NCI-H1417 treated with DMSO at 0.1 percent for 48 hours (cell line): ENCODE results near the gene PRR13.
"Not testable (repeated sequence)": the region's sequence is repeated elsewhere in the genome, so short reads cannot be mapped to it uniquely, and the experiment has no call there.

Experiments used
- DNase-seq: peaks from one replicate; lab custom pipeline; 2025; lab: John Stamatoyannopoulos, UW

PRR13 gene

GRCh38 chr12:53439582-53439981 lies 2.0 kb upstream of the PRR13 start:
- not testable (repeated sequence) for DNase-seq

GRCh38 chr12:53443955-53444354 lies 2.4 kb downstream of the PRR13 start:
- DNase-seq = no peak

GRCh38 chr12:53444593-53445325 lies 3.2 kb downstream of the PRR13 start:
- DNase-seq = not testable (repeated sequence)

GRCh38 chr12:53450936-53451335 lies 9.4 kb downstream of the PRR13 start:
- DNase-seq = no peak

- DNase-seq = peak; percentile 99
Observed at GRCh38 chr12:53451661-53452158, 10.2 kb downstream of the PRR13 start, which contains the start of gene PCBP2. Gene PCBP2, plus strand, starts transcription at chr12:53452102. Its CDS starts 2,699 bp downstream, at chr12:53454801.

- DNase-seq = peak; percentile 89
Observed at GRCh38 chr12:53452159-53453077, 10.9 kb downstream of the PRR13 start.

GRCh38 chr12:53453953-53454640 lies 12.6 kb downstream of the PRR13 start:
- DNase-seq = no peak

GRCh38 chr12:53454707-53455106 lies 13.2 kb downstream of the PRR13 start:
- no peak for DNase-seq

- no peak for DNase-seq
Observed at GRCh38 chr12:53456654-53457366, 15.3 kb downstream of the PRR13 start.

GRCh38 chr12:53459097-53459496 lies 17.6 kb downstream of the PRR13 start:
- DNase-seq = no peak

- no peak for DNase-seq
Observed at GRCh38 chr12:53461059-53461458, 19.5 kb downstream of the PRR13 start.

- DNase-seq = no peak
Observed at GRCh38 chr12:53461591-53461990, 20.1 kb downstream of the PRR13 start.

GRCh38 chr12:53462935-53463334 lies 21.4 kb downstream of the PRR13 start:
- no peak for DNase-seq

GRCh38 chr12:53463802-53464560 lies 22.4 kb downstream of the PRR13 start:
- DNase-seq = no peak

GRCh38 chr12:53464685-53465418 lies 23.3 kb downstream of the PRR13 start:
- no peak for DNase-seq

GRCh38 chr12:53465679-53466078 lies 24.1 kb downstream of the PRR13 start:
- no peak for DNase-seq

GRCh38 chr12:53466640-53467039 lies 25.1 kb downstream of the PRR13 start:
- no peak for DNase-seq

- DNase-seq = no peak
Observed at GRCh38 chr12:53467082-53467481, 25.5 kb downstream of the PRR13 start.

- no peak for DNase-seq
Observed at GRCh38 chr12:53467880-53468279, 26.3 kb downstream of the PRR13 start.

GRCh38 chr12:53468282-53468681 lies 26.7 kb downstream of the PRR13 start:
- no peak for DNase-seq
